ENCODE data around the gene CREG1. TPM values are rescaled to one million over a fixed set of nuclear protein-coding genes. Genes with fewer than 3 reads are reported as not detected.

The CREG1 gene
- total and polyA plus RNA-seq, 2 of the 8 experiments (the other 6 are each of a cell fraction or from before 2014, with no cell fraction given) = 29.8 to 30.1 TPM

DNA sequence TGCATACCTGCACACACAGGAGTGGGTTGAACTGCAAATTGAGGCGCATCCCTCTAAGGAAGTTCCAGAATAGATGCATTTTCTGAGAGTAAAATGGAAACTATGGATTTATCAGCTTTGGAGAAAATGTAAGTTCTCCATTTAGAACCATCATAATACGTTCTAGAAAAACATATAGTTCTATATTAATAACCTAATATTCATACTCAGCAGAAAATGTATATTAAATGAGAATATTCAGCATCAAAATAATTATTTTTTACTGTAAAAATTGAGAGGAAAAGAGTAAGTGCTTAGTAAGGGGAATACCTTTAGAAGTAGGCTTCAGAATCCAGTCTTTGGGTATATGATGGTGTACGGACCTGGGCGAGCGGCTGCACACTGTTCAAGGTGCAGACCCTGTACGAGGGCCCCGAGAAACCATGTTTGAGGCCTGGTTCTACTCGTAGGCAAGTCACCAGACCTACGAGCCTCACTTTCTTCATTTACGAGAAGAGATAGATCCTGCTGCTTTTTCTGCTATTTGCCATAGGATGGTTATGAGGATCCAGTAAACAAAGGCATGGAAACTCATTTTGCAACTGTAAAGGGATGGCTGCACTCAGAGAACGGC, 42.1 kb downstream of the CREG1 start (continued):
- TF ChIP-seq SP4 (IDR thresholded peaks at IDR 0.05; ENCODE audit: low read length) (no peak), CEBPB (IDR thresholded peaks at IDR 0.05; ENCODE audit: low read depth, low read length) (no peak), BRCA1 (IDR thresholded peaks at IDR 0.05; ENCODE audit: low read depth, low read length) (no peak)
- TF ChIP-seq, protein P1, sequence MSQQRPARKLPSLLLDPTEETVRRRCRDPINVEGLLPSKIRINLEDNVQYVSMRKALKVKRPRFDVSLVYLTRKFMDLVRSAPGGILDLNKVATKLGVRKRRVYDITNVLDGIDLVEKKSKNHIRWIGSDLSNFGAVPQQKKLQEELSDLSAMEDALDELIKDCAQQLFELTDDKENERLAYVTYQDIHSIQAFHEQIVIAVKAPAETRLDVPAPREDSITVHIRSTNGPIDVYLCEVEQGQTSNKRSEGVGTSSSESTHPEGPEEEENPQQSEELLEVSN (IDR thresholded peaks at IDR 0.05) = no peak

Data from H1 (cell line).